NCI-H226 (cell line): ENCODE data around the gene TBC1D4.
"Not testable (repeated sequence)": the region's sequence is repeated elsewhere in the genome, so short reads cannot be mapped to it uniquely, and the experiment has no call there.

Source experiments
- DNase-seq: peaks from one replicate; pipeline ENCODE4 v3.0.0-alpha.2; 2015

TBC1D4 gene

GRCh38 chr13:75255653-75256052, 226.3 kb downstream of the TBC1D4 start:
- peak; percentile 1 for DNase-seq

DNA sequence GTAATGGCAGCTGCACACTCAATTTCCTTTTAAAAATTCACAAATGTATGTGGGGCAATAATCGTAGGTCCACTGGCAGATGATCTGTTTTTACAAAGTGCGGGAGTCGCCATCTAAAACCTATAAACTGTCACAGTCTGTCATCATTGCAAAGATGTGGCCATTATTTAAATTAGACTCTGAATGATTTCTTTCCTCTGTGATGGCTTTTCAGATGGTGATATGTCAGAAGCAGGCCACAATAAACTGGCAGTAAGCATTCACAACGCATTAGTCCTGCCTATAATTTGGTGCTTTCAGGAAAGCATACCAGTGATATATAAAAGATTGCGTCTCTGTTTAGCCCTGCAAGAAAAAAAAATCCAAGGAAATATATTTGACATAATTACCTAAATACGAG, 226.8 kb downstream of the TBC1D4 start:
- no peak for DNase-seq

GRCh38 chr13:75251188-75251587, 230.8 kb downstream of the TBC1D4 start:
- no peak for DNase-seq

DNA sequence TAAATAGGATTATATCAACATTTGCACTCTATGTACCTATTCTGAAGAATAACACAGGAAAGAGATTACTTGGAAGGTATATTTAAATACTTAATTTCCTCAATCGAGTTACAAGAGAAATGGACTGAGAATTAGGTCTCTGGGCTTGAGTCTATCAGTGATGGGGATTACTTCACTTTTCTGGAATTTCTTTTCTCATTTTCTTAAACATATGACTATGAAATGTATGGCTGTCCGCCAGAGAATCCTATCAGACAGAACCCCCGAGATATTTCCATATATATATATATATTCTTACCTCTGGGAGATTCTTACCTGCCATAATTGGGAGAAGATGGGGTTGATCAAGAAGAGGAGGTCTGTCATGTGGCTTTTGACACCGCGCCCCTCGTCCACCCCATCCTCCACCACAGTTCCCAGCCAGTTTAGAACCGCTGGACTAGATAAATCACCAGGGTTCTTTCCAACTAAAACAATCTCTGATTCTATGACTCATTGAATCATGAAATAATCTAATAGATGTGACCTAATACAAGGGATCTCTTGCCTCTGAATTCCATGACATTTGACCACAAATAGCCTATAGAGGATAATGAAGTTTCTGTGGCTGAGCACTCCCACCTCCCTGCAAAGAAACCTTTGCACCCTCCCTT, 231.3 kb downstream of the TBC1D4 start:
- DNase-seq = peak; percentile 88

- not testable (repeated sequence) for DNase-seq
Measured at GRCh38 chr13:75245578-75245977, 236.4 kb downstream of the TBC1D4 start.

DNA sequence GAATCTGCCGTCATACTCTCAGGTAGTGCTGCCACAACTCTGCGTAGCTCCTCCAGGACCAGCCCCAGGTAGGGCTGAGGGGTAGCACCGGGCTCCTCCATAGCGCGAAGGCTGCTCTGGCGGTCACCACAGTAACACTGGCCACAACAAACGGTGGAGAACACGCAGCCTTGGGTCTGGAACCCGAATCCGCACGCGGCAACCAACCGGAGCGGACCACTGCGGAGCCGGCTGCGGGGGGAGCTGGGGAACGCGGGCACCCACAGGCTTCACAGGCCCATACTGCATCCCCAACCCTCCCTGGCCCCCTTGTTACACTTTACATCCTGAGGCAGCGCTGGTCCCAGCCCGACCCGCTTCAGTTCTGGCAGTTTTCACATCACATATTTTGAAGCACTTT, 241.7 kb downstream of the TBC1D4 start:
- DNase-seq = not testable (repeated sequence)

GRCh38 chr13:75236774-75237173, 245.2 kb downstream of the TBC1D4 start:
- DNase-seq = peak; percentile 64
